Colon (tissue), 2 donors: ENCODE measurements around the gene DNASE1.

Source experiments
- FAIRE-seq: peaks from 2 replicates; lab custom pipeline; 2012; peaks lifted over from hg19 to GRCh38; lab: Jason Lieb, UNC
- donor health status: control.
- donor health status: control.

DNASE1 gene

DNA sequence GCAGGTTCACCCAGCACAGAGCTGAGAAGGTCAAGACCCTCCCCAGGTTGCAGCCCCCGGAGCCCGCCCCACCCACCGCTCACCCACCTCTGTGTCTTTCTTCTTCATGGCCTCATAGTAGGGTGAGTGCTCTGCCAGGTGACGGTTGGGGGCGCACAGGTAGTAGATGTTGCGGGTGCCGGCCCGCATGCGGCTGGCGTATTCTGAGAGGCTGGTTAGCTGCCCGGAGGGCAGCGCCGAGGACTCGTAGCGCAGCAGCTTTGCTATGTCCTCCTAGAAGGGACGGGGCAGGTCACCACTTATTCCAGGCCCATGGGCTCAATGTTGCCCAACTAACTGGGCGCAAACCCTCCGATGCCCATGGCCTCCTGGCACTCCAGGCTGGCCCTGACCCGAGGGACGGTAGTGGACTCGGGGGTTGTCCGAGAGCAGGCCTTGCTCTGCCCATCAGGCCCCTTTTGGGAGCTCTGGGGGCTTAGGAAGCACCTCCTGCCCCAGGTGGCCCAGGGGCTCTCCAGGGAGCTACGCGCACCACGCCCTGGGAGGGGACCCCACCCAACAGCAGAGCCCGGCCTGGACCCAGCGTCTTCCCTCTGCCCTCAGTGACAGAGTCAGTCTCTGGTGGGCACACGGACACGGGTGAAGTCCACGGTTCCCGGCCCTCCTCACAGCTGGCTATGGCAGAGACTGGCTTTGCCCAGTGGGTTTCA, 9.9 kb downstream of the DNASE1 start:
- FAIRE-seq = no peak

- FAIRE-seq = no peak
Observed at GRCh38 chr16:3665508-3665907, 11.0 kb downstream of the DNASE1 start.

DNA sequence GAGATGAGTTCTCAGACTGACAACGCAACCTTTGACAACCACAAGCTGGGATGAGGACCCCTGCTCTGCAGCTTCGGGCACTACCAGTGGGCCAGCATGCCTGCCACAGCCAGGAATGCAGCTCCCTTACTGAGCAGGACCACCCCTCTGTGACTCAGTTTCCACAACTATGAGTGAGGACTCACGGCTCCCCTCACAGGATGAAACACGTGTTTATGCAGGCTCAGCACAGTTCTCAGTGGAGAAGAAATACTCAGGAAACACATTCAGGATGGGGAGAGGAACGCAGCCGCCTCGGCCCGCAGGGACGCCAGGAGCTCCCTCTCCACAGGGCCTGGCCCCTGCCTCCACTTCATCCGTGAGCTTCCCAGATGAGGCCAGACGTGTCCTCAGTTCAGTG, 14.1 kb downstream of the DNASE1 start:
- FAIRE-seq = no peak

GRCh38 chr16:3669082-3669481, 14.6 kb downstream of the DNASE1 start:
- no peak for FAIRE-seq

- FAIRE-seq = no peak
Observed at GRCh38 chr16:3670711-3671110, 16.2 kb downstream of the DNASE1 start.

DNA sequence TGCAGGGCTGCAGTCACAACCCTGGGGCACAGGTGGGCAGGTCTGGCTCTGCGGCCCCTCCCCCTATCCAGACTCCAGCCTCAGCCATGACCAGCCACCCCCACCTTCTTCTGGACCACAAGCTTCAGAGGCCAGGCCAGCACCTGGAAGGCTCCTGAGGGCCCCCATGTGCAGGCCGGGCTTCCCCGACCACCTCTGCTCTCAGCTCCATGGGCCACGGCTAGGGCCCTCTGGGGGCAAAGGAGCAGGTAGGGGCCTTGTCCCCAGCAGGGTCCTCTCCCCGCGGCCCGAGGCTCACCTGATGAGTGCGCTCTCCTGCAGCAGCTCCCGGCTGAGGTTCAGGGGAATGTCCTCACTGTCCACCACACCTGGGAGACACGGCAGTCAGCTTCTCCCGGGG, 16.9 kb downstream of the DNASE1 start:
- FAIRE-seq = no peak

- no peak for FAIRE-seq
Observed at GRCh38 chr16:3672571-3673041, 18.1 kb downstream of the DNASE1 start.

- no peak for FAIRE-seq
Observed at GRCh38 chr16:3673201-3673600, 18.7 kb downstream of the DNASE1 start.

DNA sequence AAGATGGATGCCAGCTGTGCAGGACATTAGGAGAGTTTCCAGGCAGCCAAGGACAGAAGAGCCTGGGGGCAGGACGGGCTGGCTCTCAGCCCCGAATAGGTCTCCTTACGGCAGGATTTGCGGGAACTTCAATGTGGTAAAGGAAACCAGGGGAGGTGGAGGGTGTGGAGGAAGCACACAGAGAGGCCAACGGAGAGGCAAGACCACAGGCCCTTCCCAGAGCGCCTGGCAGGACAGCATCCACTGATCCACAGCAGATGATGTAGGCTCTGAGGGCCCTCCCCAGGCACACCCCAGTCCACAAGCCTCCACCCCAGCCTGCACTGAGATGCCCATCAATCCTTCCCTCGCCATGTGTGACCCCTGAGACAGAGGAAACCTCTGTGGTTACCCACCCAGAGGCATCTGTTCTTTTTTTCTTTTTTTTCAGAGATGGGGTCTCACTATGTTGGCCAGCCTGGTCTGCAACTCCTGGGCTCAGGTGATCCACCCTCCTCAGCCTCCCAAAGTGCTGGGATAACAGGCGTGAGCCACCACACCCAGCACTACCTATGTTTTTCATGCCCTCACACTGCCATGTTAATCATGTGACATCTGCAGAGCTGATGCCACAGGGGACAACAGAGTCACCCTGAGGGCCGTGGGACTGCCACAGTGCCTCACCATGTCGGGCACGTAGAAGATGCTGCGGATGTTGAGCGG, 19.3 kb downstream of the DNASE1 start:
- no peak for FAIRE-seq

DNA sequence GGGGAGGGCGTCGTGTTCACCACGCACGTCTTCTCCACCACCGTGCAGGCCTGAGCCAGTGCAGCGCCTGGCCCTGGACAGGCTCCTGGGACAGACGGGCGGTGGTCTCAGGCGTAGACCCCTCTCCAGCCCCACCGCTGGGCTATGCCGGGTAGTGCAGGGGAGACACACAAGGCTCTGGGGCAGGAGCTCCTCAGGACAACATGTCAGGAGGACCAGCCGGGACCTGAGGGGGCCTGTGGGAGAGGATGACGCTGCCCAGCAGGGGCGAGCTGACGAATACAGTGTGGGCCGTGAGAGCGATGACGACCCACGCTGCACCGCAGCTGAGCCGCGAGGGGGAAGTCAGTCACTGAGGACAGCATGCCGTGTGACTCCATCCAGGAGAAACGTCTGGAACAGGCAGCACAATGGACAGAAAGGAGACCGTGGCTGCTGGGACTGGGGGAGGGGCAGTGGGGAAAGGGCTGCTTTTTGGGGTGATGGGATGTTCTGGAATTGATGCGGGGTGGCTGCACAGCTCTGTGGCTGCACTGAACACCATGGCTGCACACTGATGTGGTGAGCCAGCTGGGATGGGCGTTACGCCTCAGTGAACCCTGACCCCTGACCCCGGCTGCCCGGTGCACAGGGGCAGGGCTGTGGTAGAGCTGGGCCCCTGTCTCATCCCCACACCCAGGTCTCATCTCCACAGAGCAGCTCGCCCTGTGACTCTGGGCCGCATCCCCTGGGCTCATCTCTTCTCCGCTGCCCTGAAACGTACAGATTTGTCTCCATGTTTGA, 20.2 kb downstream of the DNASE1 start:
- no peak for FAIRE-seq

DNA sequence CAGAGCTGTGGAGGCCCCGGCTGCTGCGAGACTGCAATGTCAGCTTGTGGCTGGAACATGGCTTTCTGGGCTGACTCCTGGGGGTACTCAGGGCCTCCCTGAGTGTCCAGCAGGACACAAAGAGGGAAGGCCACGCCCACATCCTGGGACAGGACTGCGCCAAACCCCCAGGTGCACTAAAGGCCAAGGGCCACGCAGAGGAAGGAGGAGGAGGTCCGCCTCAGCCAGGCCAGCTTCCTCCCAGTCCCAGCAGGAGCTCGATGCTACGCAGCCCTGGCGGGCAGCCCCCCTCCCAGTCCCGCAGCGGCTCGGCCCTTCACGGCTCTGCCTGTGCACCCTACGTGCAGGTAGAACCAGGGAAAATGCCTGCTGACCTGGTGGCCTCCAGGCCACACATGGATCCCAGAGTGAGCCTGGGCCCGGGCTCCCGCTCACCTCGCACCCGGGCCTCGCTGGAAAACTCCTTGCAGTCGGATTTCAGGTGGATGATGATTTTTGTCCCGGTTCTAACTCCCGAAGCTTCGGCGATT, 21.2 kb downstream of the DNASE1 start:
- FAIRE-seq = no peak

- no peak for FAIRE-seq
Observed at GRCh38 chr16:3677994-3678393, 23.5 kb downstream of the DNASE1 start.

GRCh38 chr16:3681206-3681605, 26.7 kb downstream of the DNASE1 start:
- no peak for FAIRE-seq

GRCh38 chr16:3687021-3687420, 32.5 kb downstream of the DNASE1 start:
- no peak for FAIRE-seq

DNA sequence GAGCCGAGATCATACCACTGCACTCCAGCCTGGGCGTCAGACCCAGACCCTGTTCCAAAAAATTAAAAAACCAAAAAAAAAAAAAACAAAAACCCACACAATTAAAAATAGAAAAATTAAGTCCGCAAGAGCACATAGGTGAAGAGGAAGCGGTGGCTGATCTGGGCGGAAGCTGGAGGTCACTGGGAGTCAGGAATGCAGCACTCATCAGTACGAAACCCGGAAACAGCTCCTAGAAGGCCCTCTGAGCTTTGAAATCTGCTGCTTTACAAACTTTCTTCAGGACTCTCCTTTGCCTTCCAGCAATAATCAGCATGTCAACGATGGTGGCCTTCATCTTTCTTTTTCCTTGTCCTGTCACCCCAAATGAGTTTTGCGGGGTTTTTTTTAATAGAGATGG, 33.3 kb downstream of the DNASE1 start:
- no peak for FAIRE-seq

- FAIRE-seq = no peak
Observed at GRCh38 chr16:3689731-3690130, 35.2 kb downstream of the DNASE1 start.

GRCh38 chr16:3690470-3690928, 36.0 kb downstream of the DNASE1 start:
- FAIRE-seq = no peak

DNA sequence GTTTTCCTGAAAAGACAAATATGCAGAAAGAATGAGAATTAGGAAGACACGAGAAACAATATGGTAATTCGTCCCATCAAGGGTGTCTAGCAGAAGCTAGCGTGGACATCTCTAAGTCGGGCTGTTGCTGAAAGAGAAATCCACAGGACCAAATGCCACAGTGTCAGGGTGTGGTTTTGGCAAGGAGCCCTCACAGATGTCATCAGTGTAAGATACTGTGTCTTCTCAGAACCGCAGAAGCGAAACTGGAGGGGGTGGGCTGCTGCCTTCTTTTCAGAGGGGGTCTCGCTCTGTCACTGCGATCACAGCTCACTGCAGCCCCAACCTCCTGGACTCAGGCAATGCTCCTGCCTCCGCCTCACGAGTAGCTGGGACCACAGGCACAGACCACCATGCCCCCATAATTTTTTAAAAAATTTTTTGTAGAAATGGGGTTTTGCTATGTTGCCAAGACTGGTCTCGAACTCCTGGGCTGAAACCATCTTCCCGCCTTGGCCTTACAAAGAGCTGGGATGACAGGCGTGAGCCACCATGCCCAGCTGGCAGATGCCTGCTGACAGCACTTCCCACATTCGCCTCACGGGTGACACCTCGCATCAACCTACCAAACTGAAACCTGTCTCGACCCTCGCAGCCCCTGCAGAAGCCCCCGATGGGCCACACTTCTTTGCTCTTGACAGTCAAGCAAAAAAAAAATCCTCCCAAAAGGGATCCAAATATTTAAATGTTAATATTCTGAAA, 36.7 kb downstream of the DNASE1 start:
- FAIRE-seq = no peak

- FAIRE-seq = no peak
Observed at GRCh38 chr16:3691761-3692160, 37.3 kb downstream of the DNASE1 start.

DNA sequence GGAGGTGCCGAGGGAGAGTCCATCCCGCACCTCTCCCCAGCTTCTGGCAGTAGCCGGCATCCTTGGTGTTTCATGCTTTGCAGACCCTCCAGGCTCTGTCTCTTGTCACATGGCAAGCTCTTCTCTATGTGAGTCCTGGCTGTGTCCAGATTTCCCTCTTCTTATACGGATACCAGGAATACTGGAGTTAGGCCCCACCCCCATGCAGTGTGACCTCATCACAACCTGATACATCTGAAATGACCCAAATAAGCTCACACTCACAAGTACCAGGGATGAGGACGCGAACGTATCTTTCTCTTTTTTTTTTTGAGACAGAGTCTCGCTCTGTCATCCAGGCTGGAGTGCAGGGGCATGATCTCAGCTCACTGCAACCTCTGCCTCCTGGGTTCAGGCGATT, 39.6 kb downstream of the DNASE1 start:
- no peak for FAIRE-seq

GRCh38 chr16:3695610-3696369, 41.3 kb downstream of the DNASE1 start:
- FAIRE-seq = no peak
